NCI-H187 (cell line): Measurements from ENCODE around the gene FTH1.

Experiments
- DNase-seq, 2 experiments: peaks; one replicate each; lab custom pipeline; 2025; lab: John Stamatoyannopoulos, UW

The FTH1 gene

DNA sequence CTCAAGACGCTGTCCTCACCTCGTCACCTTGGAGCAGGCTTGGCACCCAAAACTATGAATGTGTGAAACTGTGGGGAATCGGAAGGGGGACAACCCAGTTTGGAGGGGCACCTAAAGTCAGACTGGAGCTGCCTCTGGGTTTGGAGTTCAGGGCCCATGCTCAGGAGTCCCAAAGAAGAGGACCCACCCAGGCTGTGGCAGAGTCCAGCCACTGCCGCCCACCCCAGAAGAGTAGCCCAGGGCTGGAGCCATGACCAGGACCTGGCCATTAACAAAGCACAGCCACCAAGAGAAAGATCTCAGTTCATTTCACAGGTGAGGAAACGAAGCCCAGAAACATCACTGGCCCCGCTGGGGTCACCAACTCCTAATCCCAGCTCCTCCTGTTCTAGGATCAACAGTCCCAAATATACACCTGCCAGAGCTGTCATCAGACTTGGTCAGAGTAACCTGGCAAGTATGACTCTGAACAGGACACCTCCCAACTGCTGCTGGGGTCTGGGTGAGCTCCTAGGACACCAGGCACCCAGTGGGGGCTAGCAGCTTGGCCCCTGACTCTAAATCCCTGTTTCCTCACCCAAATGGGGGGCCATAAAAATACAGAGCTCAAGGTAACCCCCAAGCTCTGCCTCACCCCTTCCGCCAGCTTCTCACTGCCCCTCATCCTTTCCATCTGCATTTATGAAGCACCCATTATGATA is 52.8 kb downstream of the FTH1 start:
- no peak for DNase-seq
